ENCODE data around the gene ZNF622. TPM values are rescaled to one million over a fixed set of nuclear protein-coding genes. Genes with fewer than 3 reads are reported as not detected.

Gene ZNF622
- total and polyA plus RNA-seq, 10 of the 15 experiments (the other 5 are each of a cell fraction or from before 2014, with no cell fraction given) = 9.0 to 60.3 (median 31.0) TPM

- no peak for TF ChIP-seq RAD51 (IDR thresholded peaks at IDR 0.05)
- no peak for TF ChIP-seq SUPT20H (IDR thresholded peaks at IDR 0.05; ENCODE audit: borderline replicate concordance, control insufficient read depth, low read depth, low read length)
- TF ChIP-seq TARDBP (IDR thresholded peaks at IDR 0.05; ENCODE audit: borderline replicate concordance) = no peak
- peak; percentile 69; the same call in 1 of the 2 replicates for TF ChIP-seq CBX5 (IDR thresholded peaks at IDR 0.05; ENCODE audit: low read depth)
- TF ChIP-seq SP1 (IDR thresholded peaks at IDR 0.05; ENCODE audit: low read depth, low read length) = peak; percentile 69
- TF ChIP-seq YY1 (IDR thresholded peaks at IDR 0.05; ENCODE audit: low read depth, low read length) = peak; percentile 72
- TF ChIP-seq IRF4 (IDR thresholded peaks at IDR 0.05; ENCODE audit: low read depth, low read length) = no peak
- TF ChIP-seq NBN (IDR thresholded peaks at IDR 0.05) = peak; percentile 82
- no peak for TF ChIP-seq KAT2A (conservative IDR thresholded peaks at IDR 0.05; ENCODE audit: control insufficient read depth, low read depth, low read length)
- TF ChIP-seq FOXK2 (IDR thresholded peaks at IDR 0.05) = no peak
- TF ChIP-seq BCL3 (IDR thresholded peaks at IDR 0.05; ENCODE audit: borderline replicate concordance, insufficient read depth, low read depth, low read length, poor library complexity, severe bottlenecking) = no peak
- 0 out of 2 replicates have a peak, but pooled peaks have one; percentile 32 for TF ChIP-seq RCOR1 (conservative IDR thresholded peaks at IDR 0.05; ENCODE audit: low read depth, low read length)
- TF ChIP-seq ELK1 (IDR thresholded peaks at IDR 0.05; ENCODE audit: low read depth, low read length) = peak; percentile 75; the same call in 1 of the 2 replicates
- TF ChIP-seq ZNF24 (IDR thresholded peaks at IDR 0.05) = no peak
- TF ChIP-seq ZBTB33 (IDR thresholded peaks at IDR 0.05) = no peak
- no peak for TF ChIP-seq BACH1 (IDR thresholded peaks at IDR 0.05; ENCODE audit: borderline replicate concordance)
- TF ChIP-seq MTA3 (IDR thresholded peaks at IDR 0.05; ENCODE audit: borderline replicate concordance, low read length) = no peak; the same call in 1 of the 2 replicates
- no peak for TF ChIP-seq MYC (IDR thresholded peaks at IDR 0.05; ENCODE audit: insufficient read depth, insufficient read length, insufficient replicate concordance, low read length, severe bottlenecking)
- TF ChIP-seq ZBTB40 (IDR thresholded peaks at IDR 0.05; ENCODE audit: borderline replicate concordance) = peak; percentile 96
- no peak for TF ChIP-seq ZNF274 (IDR thresholded peaks at IDR 0.05; ENCODE audit: insufficient read depth, insufficient read length)
- peak; percentile 47; the same call in 1 of the 2 replicates for TF ChIP-seq ATF7 (IDR thresholded peaks at IDR 0.05; ENCODE audit: low read depth)
- TF ChIP-seq POLR2AphosphoS5 (IDR thresholded peaks at IDR 0.05; ENCODE audit: low read length) = peak; percentile 98
Observed at GRCh38 chr5:16465544-16466432, at the start of gene ZNF622 (continued).

Measured in GM12878 (cell line).